K562 (cell line): ENCODE measurements around the gene RBM20. TPM values are rescaled to one million over a fixed set of nuclear protein-coding genes. Genes with fewer than 3 reads are reported as not detected.
A peak's percentile ranks its signal among the peaks of the same experiment; 100 is the strongest.

Experiments
- ATAC-seq: fragments of 200-7000 bp; cut with Tn5 transposase; 3 replicates; pipeline ENCODE4 v1.9.1; 2020; ENCODE audit warnings: moderate library complexity
- BruUV-seq: library from RNA; stranded (reverse); fragments of 400-500 nt; replicated peaks from 2 replicates; lab custom pipeline; 2021; lab: Mats Ljungman, UMichigan
- CTCF ChIA-PET: fragments of 300-600 bp; formaldehyde crosslinking; extraction: SDS; loops from one replicate; lab custom pipeline; 2021; ENCODE audit warnings: low intra/inter-chr PET ratio; lab: Yijun Ruan, JAX
- POLR2A ChIA-PET: fragments of 300-600, 350-650 bp; sonication (Branson Sonifier 250); formaldehyde crosslinking; extraction: SDS; loops from one replicate; lab custom pipeline; 2021; ENCODE audit warnings: antibody characterized with exemption, inconsistent platforms; lab: Yijun Ruan, JAX
- DNase-seq, 4 experiments: peaks; one replicate each; pipeline versions ENCODE4 v3.0.0 to v3.0.0-alpha.2; 2011 to 2018; ENCODE audit warnings: low spot score in 3 of 4, mixed read lengths in 3 of 4; ENCODE audit errors: extremely low read depth in 1 of 4
- FAIRE-seq: peaks from 2 replicates; lab custom pipeline; 2011; peaks lifted over from hg19 to GRCh38; lab: Jason Lieb, UNC
- H2AFZ ChIP-seq: 2 replicates; pipeline ENCODE4 v1.6.0; 2011; ENCODE audit warnings: low read depth, low read length, control low read depth, inconsistent platforms
- H3K27ac ChIP-seq: fragments of 200-600 bp; 3 replicates; pipeline ENCODE4 v1.8.0; 2011; ENCODE audit warnings: low read depth, mild to moderate bottlenecking, control low read depth, inconsistent platforms, low read length, moderate library complexity, mixed read lengths; ENCODE audit errors: extremely low read depth
- H3K27me3 ChIP-seq, 2 experiments: fragments of 300-600 bp in 1 of 2; 2 replicates in 1 of 2; 3 replicates in 1 of 2; pipeline versions ENCODE4 v1.6.0 to v1.8.0; 2011; ENCODE audit warnings: inconsistent platforms in 2 of 2, low read length in 2 of 2, mild to moderate bottlenecking in 1 of 2, mixed read lengths in 1 of 2, moderate library complexity in 1 of 2; ENCODE audit not compliant: control insufficient read depth in 2 of 2, insufficient read depth in 2 of 2
- H3K36me3 ChIP-seq: fragments of 300-600 bp; 3 replicates; pipeline ENCODE4 v1.8.0; 2011; ENCODE audit warnings: mild to moderate bottlenecking, low read length, inconsistent platforms; ENCODE audit not compliant: control insufficient read depth, insufficient read depth
- H3K4me1 ChIP-seq, 2 experiments: fragments of 200-600 bp in 1 of 2; replicated peaks in 1 of 2; 2 replicates in 1 of 2; 3 replicates in 1 of 2; pipeline versions ENCODE4 v1.5.1 to v1.8.0; 2011; ENCODE audit warnings: inconsistent platforms in 2 of 2, low read length in 2 of 2, mild to moderate bottlenecking in 1 of 2, mixed read lengths in 1 of 2, moderate library complexity in 1 of 2; ENCODE audit not compliant: control insufficient read depth in 2 of 2, insufficient read depth in 2 of 2
- H3K4me2 ChIP-seq: 2 replicates; pipeline ENCODE4 v1.6.1; 2011; ENCODE audit warnings: low read length, control low read depth, inconsistent platforms, mixed read lengths; ENCODE audit not compliant: insufficient read depth
- H3K4me3 ChIP-seq: fragments of 200-600 bp; sonication (generic), shearing (Covaris generic); 2 replicates; pipeline ENCODE4 v1.5.1; 2016; ENCODE audit warnings: control low read depth, inconsistent platforms
- H3K79me2 ChIP-seq: fragments of 200-600 bp; 3 replicates; pipeline ENCODE4 v1.8.0; 2011; ENCODE audit warnings: low read length, inconsistent platforms; ENCODE audit not compliant: control insufficient read depth, insufficient read depth
- H3K9ac ChIP-seq, 2 experiments: 2 replicates each; pipeline versions ENCODE4 v1.6.0 to v1.6.1; 2011; ENCODE audit warnings: low read depth in 2 of 2, low read length in 2 of 2, control low read depth in 1 of 2, inconsistent platforms in 1 of 2, mild to moderate bottlenecking in 1 of 2, mixed read lengths in 1 of 2; ENCODE audit not compliant: insufficient read depth in 1 of 2
- H3K9me1 ChIP-seq: one replicate; pipeline ENCODE4 v1.6.0; 2011; ENCODE audit warnings: inconsistent platforms, mild to moderate bottlenecking, low read length, moderate library complexity; ENCODE audit not compliant: control insufficient read depth, insufficient read depth
- H3K9me3 ChIP-seq: replicated peaks from 2 replicates; pipeline ENCODE4 v1.5.1; 2011; ENCODE audit warnings: low read depth, low read length, inconsistent platforms; ENCODE audit not compliant: control insufficient read depth, insufficient read depth
- H4K20me1 ChIP-seq: replicated peaks from 2 replicates; pipeline ENCODE4 v1.6.1; 2011; ENCODE audit warnings: low read length, inconsistent platforms, mixed read lengths; ENCODE audit not compliant: control insufficient read depth, insufficient read depth
- DNMT1 ChIP-seq: fragments of 450-650 bp; IDR thresholded peaks from 2 replicates; pipeline ENCODE4 v1.6.1; 2016; ENCODE audit warnings: antibody characterized with exemption, mild to moderate bottlenecking
- ERF ChIP-seq: fragments of 450-650 bp; formaldehyde crosslinking; IDR thresholded peaks from 2 replicates; pipeline ENCODE4 v1.4.0; 2020; ENCODE audit warnings: mild to moderate bottlenecking, mixed read lengths
- ETS2 ChIP-seq: IDR thresholded peaks from 2 replicates; pipeline ENCODE4 v1.6.1; 2016; ENCODE audit warnings: borderline replicate concordance, missing genetic modification characterization, mild to moderate bottlenecking, moderate library complexity, missing compliant biosample characterization; ENCODE audit not compliant: poor library complexity, severe bottlenecking
- HEY1 ChIP-seq: fragments of 250-450 bp; sonication (Bioruptor Pico); IDR thresholded peaks from 2 replicates; pipeline ENCODE4 v1.5.0; 2020; ENCODE audit warnings: mild to moderate bottlenecking, moderate library complexity, borderline replicate concordance
- HNRNPK ChIP-seq: fragments of 200-400 bp; formaldehyde crosslinking; IDR thresholded peaks from one replicate; pipeline ENCODE4 v1.6.1; 2018; ENCODE audit warnings: mild to moderate bottlenecking, low read depth, low read length; ENCODE audit not compliant: poor library complexity, severe bottlenecking
- ILK ChIP-seq: fragments of 450-650 bp; IDR thresholded peaks from 2 replicates; pipeline ENCODE4 v1.6.1; 2016; ENCODE audit warnings: missing genetic modification characterization, low read depth, mild to moderate bottlenecking, missing compliant biosample characterization, moderate library complexity, borderline replicate concordance
- MTA3 ChIP-seq: fragments of 450-650 bp; formaldehyde crosslinking; IDR thresholded peaks from 2 replicates; pipeline ENCODE4 v1.6.1; 2017; ENCODE audit warnings: mild to moderate bottlenecking, borderline replicate concordance
- POLR2AphosphoS2 ChIP-seq: IDR thresholded peaks from 2 replicates; pipeline ENCODE4 v1.6.1; 2012; ENCODE audit warnings: low read length, improper control_type of control experiment
- POLR2B ChIP-seq: fragments of 450-650 bp; IDR thresholded peaks from 2 replicates; pipeline ENCODE4 v1.6.1; 2018; ENCODE audit warnings: low read depth; ENCODE audit not compliant: partially characterized antibody
- SIRT6 ChIP-seq: IDR thresholded peaks from one replicate; pipeline ENCODE4 v1.6.1; 2012; ENCODE audit warnings: low read depth, mild to moderate bottlenecking, control low read depth, inconsistent platforms, low read length, moderate library complexity
- YBX1 ChIP-seq: fragments of 450-650 bp; IDR thresholded peaks from 2 replicates; pipeline ENCODE4 v1.7.1; 2016; ENCODE audit warnings: mild to moderate bottlenecking
- ZBTB2 ChIP-seq: fragments of 450-650 bp; IDR thresholded peaks from 2 replicates; pipeline ENCODE4 v1.6.1; 2016; ENCODE audit warnings: antibody characterized with exemption
- ZNF239 ChIP-seq: fragments of 250-450 bp; sonication (Bioruptor Pico); IDR thresholded peaks from 2 replicates; pipeline ENCODE4 v1.4.0; 2020; ENCODE audit warnings: mild to moderate bottlenecking
- ZNF354B ChIP-seq: fragments of 250-450 bp; sonication (Bioruptor Pico); IDR thresholded peaks from 2 replicates; pipeline ENCODE4 v1.4.0; 2020
- ZNF384 ChIP-seq: IDR thresholded peaks from 2 replicates; pipeline ENCODE4 v1.6.1; 2012; ENCODE audit warnings: low read depth, low read length, improper control_type of control experiment
- ZNF76 ChIP-seq: fragments of 250-450 bp; sonication (Bioruptor Pico); IDR thresholded peaks from 2 replicates; pipeline ENCODE4 v1.4.0; 2020; ENCODE audit warnings: mild to moderate bottlenecking, moderate library complexity, borderline replicate concordance
- ZNF785 ChIP-seq: fragments of 250-450 bp; sonication (Bioruptor Pico); IDR thresholded peaks from 2 replicates; pipeline ENCODE4 v1.4.0; 2020; ENCODE audit warnings: mild to moderate bottlenecking
- WGBS: fragments of 100-300 bp; shearing (Covaris generic); methylation state at CpG from one replicate; pipeline ENCODE4 v1.1.6; 2016; ENCODE audit warnings: low coverage, mixed read lengths; ENCODE audit not compliant: insufficient coverage; ENCODE audit errors: missing lambda C conversion rate; 5-methylcytosine and 5-hydroxymethylcytosine counted together
- in situ Hi-C: fragments of 300-500 bp; cut with MboI; formaldehyde crosslinking; loops from 4 replicates; pipeline ENCODE4 v1.15.0; 2018; ENCODE audit warnings: inconsistent platforms, mixed read lengths
- intact Hi-C: fragments of 100-400 bp; cut with micrococcal nuclease; formaldehyde crosslinking; loops from 2 replicates; pipeline ENCODE4 v1.14.2; 2022
- polyA plus RNA-seq, 8 experiments: library from polyadenylated mRNA; depleted of rRNA in 4 of 8; stranded (reverse) in 5 of 8; unstranded in 3 of 8; fragments of >200 nt; fragmentation: Nextera tagmentation in 2 of 8; fragmentation: Illumina TruSeq in 1 of 8; extraction: Ambion mirVana in 2 of 8; extraction: Trizol in 1 of 8; gene quantifications; 2 replicates each; pipeline versions ENCODE4 v1.2.1 to v1.2.3, GENCODE V29; 2011 to 2014; ENCODE audit warnings: inconsistent platforms in 1 of 8, missing spikeins in 1 of 8
- total RNA-seq, 7 experiments: library from RNA; depleted of rRNA in 6 of 7; stranded (reverse); fragments of >200 nt in 6 of 7; fragmentation: Illumina TruSeq in 2 of 7; extraction: Trizol in 2 of 7; gene quantifications; 2 replicates each; pipeline versions ENCODE4 v1.2.1 to v1.2.3, GENCODE V29; 2011 to 2021; ENCODE audit warnings: low replicate concordance in 1 of 7
- TF ChIP-seq, protein P1 (sequence below): fragments of 250-450 bp; sonication (Bioruptor Pico); IDR thresholded peaks from 2 replicates; pipeline ENCODE4 v1.9.0; 2021; ENCODE audit warnings: mild to moderate bottlenecking

Gene RBM20
- total and polyA plus RNA-seq, 9 of the 15 experiments (the other 6 are each of a cell fraction or from before 2014, with no cell fraction given), result 0.63 to 5.7 (median 3.2) TPM

DNA sequence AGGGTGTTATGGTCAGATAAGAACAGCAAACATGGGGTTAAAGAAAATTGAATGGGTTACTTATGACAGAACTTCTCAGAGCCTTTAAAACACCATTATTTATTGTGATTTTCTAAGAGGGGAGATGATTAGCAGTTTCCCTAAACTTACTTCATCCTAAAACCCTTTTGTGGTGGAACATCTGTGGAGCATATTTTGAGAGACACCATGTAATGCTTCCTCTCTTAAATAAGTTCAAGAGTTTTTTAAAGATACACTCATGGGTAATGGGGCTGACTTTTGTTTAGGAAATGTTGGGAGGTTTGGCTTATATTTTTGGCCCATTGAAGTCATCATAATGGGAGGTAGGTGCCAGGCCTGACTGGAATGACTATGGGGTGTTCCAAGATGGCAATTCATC, 219.2 kb downstream of the RBM20 start:
- intact Hi-C loops (no loop called here), in situ Hi-C loops (no loop called here)
- Histone ChIP-seq H3K27ac (no peak overlapping the region), H3K4me2 (no peak overlapping the region), H3K9me1 (no peaks in the 10 kb centered on the region), H3K9me3 (no peaks in the 10 kb centered on the region), H3K27me3 (no peaks in the 10 kb centered on the region), H3K9ac (no peak overlapping the region)
- BruUV-seq, result no TSS peak
- ChIA-PET POLR2A (interaction anchor here (1.2 kb wide), 1 partner anchor 8 kb away, joined by 3 read pairs; the partner anchor contains the start of gene PDCD4), CTCF (no interaction called here)
- TF ChIP-seq HEY1 (CRISPR knock-in tag) (no peak), MTA3 (no peak), ZNF239 (CRISPR knock-in tag) (peak; percentile 82), POLR2B (no peak)
- TF ChIP-seq, all 486 proteins: peak for 1
- DNase-seq (no peak), FAIRE-seq (no peak), ATAC-seq (no peak)
- Histone ChIP-seq H3K36me3 (no peaks in the 10 kb centered on the region), H2AFZ (0 out of 2 replicates have a peak overlapping the region, but pooled peaks have one; percentile 30), H3K4me3 (no peak overlapping the region), H3K79me2 (no peaks in the 10 kb centered on the region), H3K4me1 (peaks cover 20 to 68% of the 10 kb centered on the region in 2 experiments), H4K20me1 (no peaks in the 10 kb centered on the region)

- CTCF ChIA-PET, result no interaction called here
- peaks cover 18 to 64% of the 10 kb centered on the region in 2 experiments for H3K4me1 ChIP-seq
- H3K27ac ChIP-seq, result no peak overlapping the region; the same call in 2 of the 3 replicates
Observed at GRCh38 chr10:110863956-110864355, 219.8 kb downstream of the RBM20 start.

More at GRCh38 chr10:110863956-110864355, 219.8 kb downstream of the RBM20 start:
- Histone ChIP-seq H3K9me3 (no peaks in the 10 kb centered on the region), H3K4me2 (no peak overlapping the region), H3K9ac (no peak overlapping the region), H2AFZ (peak overlapping the region; percentile 99), H3K4me3 (no peak overlapping the region), H4K20me1 (no peaks in the 10 kb centered on the region), H3K79me2 (no peaks in the 10 kb centered on the region), H3K9me1 (no peaks in the 10 kb centered on the region), H3K36me3 (no peaks in the 10 kb centered on the region), H3K27me3 (no peaks in the 10 kb centered on the region)
- no peak for DNase-seq
- BruUV-seq, result no TSS peak
- POLR2A ChIA-PET, result no interaction called here
- FAIRE-seq, result no peak
- in situ Hi-C loops, result no loop called here
- WGBS, result 71% methylated on average over 2 of the region's 2 CpGs
- intact Hi-C loops, result no loop called here
- TF ChIP-seq YBX1 (no peak), SIRT6 (no peak), ZNF354B (CRISPR knock-in tag) (no peak), ILK (tag) (no peak), ZNF384 (no peak), ETS2 (tag) (no peak), ZNF785 (no peak), HNRNPK (no peak), POLR2AphosphoS2 (no peak), DNMT1 (no peak), ERF (CRISPR knock-in tag) (no peak), ZNF76 (CRISPR knock-in tag) (no peak), ZBTB2 (no peak)
- TF ChIP-seq, protein P1, sequence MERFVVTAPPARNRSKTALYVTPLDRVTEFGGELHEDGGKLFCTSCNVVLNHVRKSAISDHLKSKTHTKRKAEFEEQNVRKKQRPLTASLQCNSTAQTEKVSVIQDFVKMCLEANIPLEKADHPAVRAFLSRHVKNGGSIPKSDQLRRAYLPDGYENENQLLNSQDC, result no peak
- ATAC-seq, result no peak
